GM12891 (cell line): ENCODE measurements around the gene TNFAIP8L3.

Experiments
- PAX5 ChIP-seq: IDR thresholded peaks from 2 replicates; pipeline ENCODE4 v1.6.1; 2011; ENCODE audit warnings: low read length, moderate library complexity, mild to moderate bottlenecking; ENCODE audit not compliant: insufficient read depth, severe bottlenecking
- POLR2A ChIP-seq: IDR thresholded peaks from 2 replicates; pipeline ENCODE4 v1.6.1; 2011; ENCODE audit warnings: low read depth, low read length, control low read depth
- POLR2AphosphoS5 ChIP-seq: IDR thresholded peaks from 2 replicates; pipeline ENCODE4 v1.6.1; 2011; ENCODE audit warnings: low read depth, low read length, control low read depth
- POU2F2 ChIP-seq: IDR thresholded peaks from 2 replicates; pipeline ENCODE4 v1.6.1; 2011; ENCODE audit warnings: low read depth, mild to moderate bottlenecking, control low read depth, low read length, moderate library complexity
- SPI1 ChIP-seq: IDR thresholded peaks from 2 replicates; pipeline ENCODE4 v1.6.1; 2011; ENCODE audit warnings: low read depth, low read length, control low read depth
- TAF1 ChIP-seq: IDR thresholded peaks from 2 replicates; pipeline ENCODE4 v1.6.1; 2011; ENCODE audit warnings: low read depth, low read length, control low read depth

GRCh38 chr15:51023499-51023898 lies 71.2 kb downstream of the TNFAIP8L3 start:
- TF ChIP-seq TAF1 (no peak), POLR2A (no peak), POLR2AphosphoS5 (no peak), SPI1 (no peak), POU2F2 (no peak), PAX5 (no peak)
